HCT116 (cell line): ENCODE data around the gene ST3GAL6. TPM values are rescaled to one million over a fixed set of nuclear protein-coding genes. Genes with fewer than 3 reads are reported as not detected.

Source experiments
- ATAC-seq: fragments of 200-7000 bp; cut with Tn5 transposase; 2 replicates; pipeline ENCODE4 v1.9.1; 2020; ENCODE audit warnings: mild to moderate bottlenecking, moderate library complexity
- BruUV-seq: library from RNA; stranded (reverse); fragments of 400-500 nt; replicated peaks from 2 replicates; lab custom pipeline; 2021; lab: Mats Ljungman, UMichigan
- CTCF ChIA-PET: fragments of 300-600 bp; sonication (Branson Sonifier 250); formaldehyde crosslinking; loops from one replicate; lab custom pipeline; 2021; ENCODE audit warnings: antibody characterized with exemption; lab: Charles Lee
- POLR2A ChIA-PET: fragments of 300-600, 350-600 bp; sonication (Branson Sonifier 250); formaldehyde crosslinking; loops from one replicate; lab custom pipeline; 2021; ENCODE audit warnings: antibody characterized with exemption; lab: Charles Lee
- RAD21 ChIA-PET, 2 experiments: fragments of 300-600 bp; sonication (Branson Sonifier 250); formaldehyde crosslinking; loops; one replicate each; lab custom pipeline; 2023; ENCODE audit warnings: low total read pairs in 2 of 2; ENCODE audit not compliant: uncharacterized antibody in 2 of 2, unreplicated experiment in 2 of 2, low non-redundant PET in 1 of 2; lab: Charles Lee
- DNase-seq: peaks from one replicate; pipeline ENCODE4 v3.0.0-alpha.2; 2010; ENCODE audit warnings: low read depth, low spot score
- H2AFZ ChIP-seq: fragments of 200-600 bp; shearing (Covaris generic), sonication (generic); 2 replicates; pipeline ENCODE4 v1.6.1; 2017; ENCODE audit warnings: low read depth, mixed run types, mixed read lengths, antibody characterized with exemption, low read length; ENCODE audit not compliant: poor library complexity, severe bottlenecking
- H3K27ac ChIP-seq: 2 replicates; pipeline ENCODE4 v1.5.1; 2012; ENCODE audit warnings: low read depth, low read length
- H3K27me3 ChIP-seq: fragments of 200-600 bp; sonication (generic); 2 replicates; pipeline ENCODE4 v1.6.1; 2016; ENCODE audit warnings: mixed run types, low read length, mixed read lengths; ENCODE audit not compliant: insufficient read depth
- H3K36me3 ChIP-seq, 2 experiments: fragments of 200-500 bp in 1 of 2; fragments of 200-600 bp in 1 of 2; sonication (Bioruptor generic) in 1 of 2; sonication (generic) in 1 of 2; 2 replicates each; pipeline versions ENCODE4 v1.5.1 to v1.6.1; 2014 to 2016; ENCODE audit warnings: low read length in 2 of 2, inconsistent platforms in 1 of 2, mixed read lengths in 1 of 2, mixed run types in 1 of 2; ENCODE audit not compliant: insufficient read depth in 2 of 2, control insufficient read depth in 1 of 2
- H3K4me1 ChIP-seq, 2 experiments: fragments of 200-600 bp in 1 of 2; sonication (generic) in 1 of 2; 2 replicates each; pipeline versions ENCODE4 v1.5.1 to v1.6.1; 2012 to 2017; ENCODE audit warnings: low read length in 2 of 2, inconsistent platforms in 1 of 2, mild to moderate bottlenecking in 1 of 2, mixed read lengths in 1 of 2, mixed run types in 1 of 2, moderate library complexity in 1 of 2; ENCODE audit not compliant: insufficient read depth in 2 of 2, control insufficient read depth in 1 of 2
- H3K4me2 ChIP-seq: fragments of 200-600 bp; sonication (generic); 2 replicates; pipeline ENCODE4 v1.6.1; 2017; ENCODE audit warnings: mixed run types, low read length, mixed read lengths
- H3K4me3 ChIP-seq, 2 experiments: fragments of 200-600 bp in 1 of 2; sonication (generic) in 1 of 2; replicated peaks in 1 of 2; 2 replicates each; pipeline ENCODE4 v1.5.1; 2011 to 2016; ENCODE audit warnings: low read length in 2 of 2, control low read depth in 1 of 2, low read depth in 1 of 2, mild to moderate bottlenecking in 1 of 2, mixed read lengths in 1 of 2, mixed run types in 1 of 2
- H3K79me2 ChIP-seq: fragments of 200-600 bp; sonication (generic); 2 replicates; pipeline ENCODE4 v1.6.1; 2017; ENCODE audit warnings: mild to moderate bottlenecking, mixed run types, low read length, moderate library complexity, mixed read lengths; ENCODE audit not compliant: insufficient read depth
- H3K9ac ChIP-seq: fragments of 200-600 bp; sonication (generic); 2 replicates; pipeline ENCODE4 v1.6.1; 2016; ENCODE audit warnings: low read length, mixed read lengths
- H3K9me2 ChIP-seq: fragments of 200-600 bp; sonication (generic), shearing (Covaris generic); 2 replicates; pipeline ENCODE4 v1.6.1; 2017; ENCODE audit warnings: mixed run types, mild to moderate bottlenecking, moderate library complexity; ENCODE audit not compliant: insufficient read depth
- H3K9me3 ChIP-seq, 2 experiments: fragments of 200-500 bp in 1 of 2; fragments of 200-600 bp in 1 of 2; sonication (Bioruptor generic) in 1 of 2; sonication (generic) in 1 of 2; 2 replicates each; pipeline ENCODE4 v1.6.1; 2014 to 2017; ENCODE audit warnings: low read length in 2 of 2, mixed read lengths in 2 of 2, inconsistent platforms in 1 of 2, low read depth in 1 of 2, mild to moderate bottlenecking in 1 of 2, mixed run types in 1 of 2, moderate library complexity in 1 of 2; ENCODE audit not compliant: control insufficient read depth in 1 of 2, insufficient read depth in 1 of 2
- H4K20me1 ChIP-seq: fragments of 200-600 bp; sonication (generic), shearing (Covaris generic); 2 replicates; pipeline ENCODE4 v1.6.1; 2017; ENCODE audit warnings: mixed run types, mild to moderate bottlenecking, moderate library complexity; ENCODE audit not compliant: insufficient read depth
- ATF3 ChIP-seq: IDR thresholded peaks from 2 replicates; pipeline ENCODE4 v1.6.1; 2012
- CBX3 ChIP-seq: IDR thresholded peaks from 2 replicates; pipeline ENCODE4 v1.6.1; 2012; ENCODE audit warnings: low read depth
- ELF1 ChIP-seq: IDR thresholded peaks from 2 replicates; pipeline ENCODE4 v1.6.1; 2012; ENCODE audit warnings: low read depth, borderline replicate concordance
- EZH2 ChIP-seq: fragments of 200-600 bp; sonication (generic); IDR thresholded peaks from 2 replicates; pipeline ENCODE4 v1.6.1; 2017; ENCODE audit warnings: antibody characterized with exemption, mixed run types
- TCF7L2 ChIP-seq: IDR thresholded peaks from 2 replicates; pipeline ENCODE4 v1.7.0; 2011; ENCODE audit warnings: borderline replicate concordance, inconsistent platforms; ENCODE audit not compliant: insufficient read depth, insufficient read length; ENCODE audit errors: extremely low read depth
- ZBTB33 ChIP-seq: IDR thresholded peaks from 2 replicates; pipeline ENCODE4 v1.6.1; 2011; ENCODE audit warnings: mild to moderate bottlenecking, low read length, moderate library complexity; ENCODE audit not compliant: insufficient replicate concordance; ENCODE audit errors: extremely low read depth
- ZFX ChIP-seq: fragments of 450-650 bp; IDR thresholded peaks from 2 replicates; pipeline ENCODE4 v1.6.1; 2017
- ZNF274 ChIP-seq: fragments of 200-500 bp; sonication (Bioruptor generic); IDR thresholded peaks from 2 replicates; pipeline ENCODE4 v1.6.1; 2014; ENCODE audit warnings: mild to moderate bottlenecking, low read depth, low read length, inconsistent platforms
- intact Hi-C: fragments of 100-400 bp; cut with micrococcal nuclease; formaldehyde crosslinking; loops from 2 replicates; pipeline ENCODE4 v1.10.0; 2022
- total RNA-seq: library from RNA; stranded (reverse); gene quantifications from one replicate; pipeline ENCODE4 v1.2.1, GENCODE V29; 2021; ENCODE audit not compliant: unreplicated experiment

Gene ST3GAL6
- total RNA-seq, 1 experiment from 2014 or later: 10.6 TPM

DNA sequence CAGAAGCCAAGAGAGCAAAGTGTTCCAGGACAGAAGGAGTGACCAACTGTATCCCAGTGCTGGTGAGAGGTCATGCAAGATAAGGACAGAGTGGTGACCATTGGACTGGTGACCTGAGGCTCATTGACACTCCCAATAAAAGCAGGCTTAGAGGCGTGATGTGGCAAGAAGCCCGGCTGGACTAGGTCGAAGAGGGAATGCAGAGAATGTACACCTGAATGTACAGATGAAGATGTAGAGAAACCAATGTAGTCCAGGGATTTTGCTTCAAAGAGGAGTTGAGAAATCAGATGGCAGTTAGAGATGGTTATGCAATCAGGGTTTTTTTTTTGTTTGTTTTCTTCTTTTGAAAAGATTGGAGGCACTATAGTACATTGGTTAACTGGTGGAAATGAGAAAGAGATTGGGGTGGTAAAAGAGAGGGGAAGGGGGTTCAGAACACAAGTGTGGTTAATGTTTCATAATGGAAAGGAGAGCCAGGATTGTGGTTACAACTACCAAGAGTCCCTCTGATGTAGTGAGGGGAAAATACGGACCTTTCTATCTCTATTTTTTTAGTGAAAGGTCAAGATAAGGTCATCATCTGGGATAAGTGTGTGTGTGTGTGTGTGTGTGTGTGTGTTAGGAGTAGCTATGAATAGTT is 23.3 kb downstream of the ST3GAL6 start:
- POLR2A ChIA-PET: no interaction called here
- no peak overlapping the region for H2AFZ ChIP-seq
- CTCF ChIA-PET: no interaction called here

More for the DNA sequence above, 23.3 kb downstream of the ST3GAL6 start:
- Histone ChIP-seq H3K4me2 (no peak overlapping the region), H3K27me3 (no peaks in the 10 kb centered on the region), H3K4me1 (no peaks in the 10 kb centered on the region; a peak in 1 of 4 replicates), H3K4me3 (no peak overlapping the region), H3K36me3 (peaks cover 0 to 3% of the 10 kb centered on the region in 2 experiments; a peak in 2 of 4 replicates), H3K9me2 (no peaks in the 10 kb centered on the region), H4K20me1 (no peaks in the 10 kb centered on the region), H3K27ac (no peak overlapping the region), H3K9ac (no peak overlapping the region), H3K9me3 (no peaks in the 10 kb centered on the region), H3K79me2 (no peaks in the 10 kb centered on the region)
- no TSS peak for BruUV-seq
- RAD21 ChIA-PET: no interaction called here
- TF ChIP-seq ZNF274 (no peak), ATF3 (no peak), EZH2 (no peak), TCF7L2 (no peak), ZBTB33 (no peak), ZFX (no peak), CBX3 (no peak), ELF1 (no peak)
- no peak for ATAC-seq
- no peak for DNase-seq
- intact Hi-C loops: no loop called here
